IMR-90 (cell line): ENCODE measurements around the gene PCDHGA8.

Experiments used
- CEBPB ChIP-seq: IDR thresholded peaks from 2 replicates; pipeline ENCODE4 v1.6.1; 2012; ENCODE audit warnings: low read depth, low read length, improper control_type of control experiment
- POLR2A ChIP-seq: IDR thresholded peaks from 2 replicates; pipeline ENCODE4 v1.6.1; 2012; ENCODE audit warnings: mild to moderate bottlenecking, low read depth, low read length
- USF2 ChIP-seq: fragments of 150-350 bp; IDR thresholded peaks from 2 replicates; pipeline ENCODE4 v1.6.1; 2017; ENCODE audit warnings: mild to moderate bottlenecking, antibody characterized with exemption, low read length, low read depth
- TF ChIP-seq, protein P1 (sequence below): conservative IDR thresholded peaks from 2 replicates; pipeline ENCODE4 v1.5.1; 2012; ENCODE audit warnings: mild to moderate bottlenecking, low read depth, low read length, improper control_type of control experiment

DNA sequence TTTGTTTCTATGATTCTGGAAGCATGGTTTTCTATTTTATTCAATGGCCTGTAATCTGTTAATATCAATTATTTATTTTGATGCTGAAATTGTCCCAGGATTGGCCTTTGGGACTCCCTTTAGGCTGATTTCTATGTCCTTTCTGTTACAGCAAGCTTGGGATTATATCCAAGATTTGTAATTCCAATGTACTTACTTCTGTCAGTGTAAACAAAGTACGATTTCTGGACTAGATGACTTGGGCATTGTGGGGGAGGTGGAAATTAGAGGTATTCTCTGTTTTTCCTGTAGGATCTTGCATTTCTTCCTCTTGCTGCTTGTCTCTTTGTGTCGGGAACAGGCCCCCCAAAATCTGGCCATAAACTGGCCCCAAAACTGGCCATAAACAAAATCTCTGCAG is 41.6 kb downstream of the PCDHGA8 start:
- TF ChIP-seq CEBPB (no peak), USF2 (no peak), POLR2A (no peak)
- TF ChIP-seq, protein P1, sequence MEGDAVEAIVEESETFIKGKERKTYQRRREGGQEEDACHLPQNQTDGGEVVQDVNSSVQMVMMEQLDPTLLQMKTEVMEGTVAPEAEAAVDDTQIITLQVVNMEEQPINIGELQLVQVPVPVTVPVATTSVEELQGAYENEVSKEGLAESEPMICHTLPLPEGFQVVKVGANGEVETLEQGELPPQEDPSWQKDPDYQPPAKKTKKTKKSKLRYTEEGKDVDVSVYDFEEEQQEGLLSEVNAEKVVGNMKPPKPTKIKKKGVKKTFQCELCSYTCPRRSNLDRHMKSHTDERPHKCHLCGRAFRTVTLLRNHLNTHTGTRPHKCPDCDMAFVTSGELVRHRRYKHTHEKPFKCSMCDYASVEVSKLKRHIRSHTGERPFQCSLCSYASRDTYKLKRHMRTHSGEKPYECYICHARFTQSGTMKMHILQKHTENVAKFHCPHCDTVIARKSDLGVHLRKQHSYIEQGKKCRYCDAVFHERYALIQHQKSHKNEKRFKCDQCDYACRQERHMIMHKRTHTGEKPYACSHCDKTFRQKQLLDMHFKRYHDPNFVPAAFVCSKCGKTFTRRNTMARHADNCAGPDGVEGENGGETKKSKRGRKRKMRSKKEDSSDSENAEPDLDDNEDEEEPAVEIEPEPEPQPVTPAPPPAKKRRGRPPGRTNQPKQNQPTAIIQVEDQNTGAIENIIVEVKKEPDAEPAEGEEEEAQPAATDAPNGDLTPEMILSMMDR, result no peak
